NCI-H1092 (cell line): ENCODE data around the gene ZNF473.

Experiments used
- DNase-seq: peaks from one replicate; lab custom pipeline; 2025; lab: John Stamatoyannopoulos, UW

The ZNF473 gene

DNA sequence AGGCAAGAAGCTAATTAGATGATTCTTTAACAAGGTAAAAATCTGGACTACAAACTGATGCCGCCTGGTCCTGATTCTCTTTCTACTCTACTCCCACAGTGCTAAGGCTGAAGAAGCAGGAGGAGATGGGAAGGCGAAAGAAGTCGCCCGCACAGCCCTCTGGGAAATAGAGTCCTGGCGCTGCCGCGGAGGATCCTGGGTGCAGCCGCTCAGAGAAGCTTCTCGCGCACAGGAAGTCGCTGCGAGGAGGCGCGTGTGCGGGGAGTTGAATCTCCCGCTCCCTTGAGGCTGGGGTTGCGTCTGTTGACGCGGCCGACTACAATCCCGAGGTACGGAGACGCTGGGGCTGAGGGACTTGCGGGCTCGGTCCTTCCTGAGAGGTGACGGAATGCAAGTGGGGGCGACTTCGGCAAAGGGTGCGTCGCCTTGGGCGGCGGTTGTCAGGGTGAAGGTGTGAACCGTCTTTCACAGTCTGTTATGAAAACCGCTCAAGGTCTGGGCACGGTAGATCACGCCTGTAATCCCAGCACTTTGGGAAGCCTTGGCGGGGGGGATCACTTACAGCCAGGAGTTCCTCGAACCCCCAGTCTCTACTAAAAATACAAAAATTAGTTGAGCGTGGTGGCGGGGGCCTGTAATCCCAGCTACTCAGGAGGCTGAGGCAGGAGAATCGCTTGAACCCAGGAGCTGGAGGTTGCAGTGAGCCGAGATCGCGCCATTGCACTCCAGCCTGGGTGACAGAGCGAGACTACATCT is at the start of gene ZNF473:
ZNF473 (plus strand) TSS at position 212 of the 756 bp plus-strand sequence. CDS start 5,078 bp downstream, outside the sequence.
- DNase-seq, result peak; percentile 94

DNA sequence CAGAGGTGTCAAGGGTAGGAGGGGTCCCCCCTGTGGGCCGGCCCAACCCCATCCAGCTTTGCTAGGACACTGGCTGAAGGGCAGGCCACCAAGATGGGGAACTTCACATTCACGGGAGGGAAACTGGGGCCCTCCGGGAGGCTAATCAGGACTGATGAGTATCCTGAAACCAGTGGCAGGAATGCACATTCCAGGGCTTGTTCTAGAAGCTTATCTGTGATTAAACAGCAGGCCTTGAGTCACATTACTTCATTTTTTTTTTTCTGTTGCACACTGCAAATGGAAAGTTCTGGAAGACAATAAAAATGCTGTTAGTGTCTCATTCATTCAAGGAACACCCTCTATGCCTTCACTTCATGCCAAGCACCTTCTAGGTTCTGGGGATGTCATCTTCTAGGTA is 49.3 kb upstream of the ZNF473 start:
- no peak for DNase-seq

DNA sequence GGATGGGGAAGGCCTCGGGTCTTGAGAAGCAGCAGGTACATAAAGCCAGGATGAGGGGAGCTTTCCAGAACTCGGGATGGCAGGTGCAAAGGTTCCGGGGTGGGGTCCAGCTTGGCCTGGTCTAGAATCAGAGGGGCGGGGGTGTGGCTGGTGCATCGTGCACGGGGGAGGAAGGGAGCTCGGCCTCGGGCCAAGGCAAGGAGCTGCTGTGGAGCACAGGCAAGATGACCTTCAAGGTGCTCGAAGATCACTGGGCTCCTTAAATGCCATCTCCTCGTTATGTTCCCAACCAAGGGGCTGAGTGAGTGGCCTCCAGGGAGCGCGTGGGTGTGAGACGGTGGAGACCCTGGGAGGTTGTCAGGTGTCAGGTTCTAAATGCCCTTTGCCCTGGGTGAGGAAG is 48.7 kb upstream of the ZNF473 start:
- DNase-seq, result no peak

GRCh38 chr19:49977881-49978280 is 47.9 kb upstream of the ZNF473 start:
- DNase-seq, result no peak

DNA sequence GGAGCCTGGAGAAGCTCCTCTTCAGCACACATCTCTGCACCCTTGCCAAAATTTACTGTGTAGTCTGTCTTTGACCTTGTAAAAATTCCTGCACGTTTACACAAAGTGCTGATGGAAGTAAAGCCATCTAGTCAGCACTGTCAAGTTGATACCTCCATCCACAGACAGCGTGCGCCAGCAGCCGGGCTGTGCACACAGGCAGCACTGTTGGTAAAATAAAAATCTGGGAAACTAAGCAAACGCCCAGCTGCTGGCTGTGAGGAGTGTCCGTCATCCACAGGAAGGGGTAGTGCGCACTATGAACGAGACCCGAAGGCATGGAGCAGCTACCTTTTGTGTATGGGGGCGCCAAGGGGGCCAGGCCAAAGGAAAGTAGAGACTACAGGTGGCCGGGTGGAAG is 47.5 kb upstream of the ZNF473 start:
- no peak for DNase-seq

DNA sequence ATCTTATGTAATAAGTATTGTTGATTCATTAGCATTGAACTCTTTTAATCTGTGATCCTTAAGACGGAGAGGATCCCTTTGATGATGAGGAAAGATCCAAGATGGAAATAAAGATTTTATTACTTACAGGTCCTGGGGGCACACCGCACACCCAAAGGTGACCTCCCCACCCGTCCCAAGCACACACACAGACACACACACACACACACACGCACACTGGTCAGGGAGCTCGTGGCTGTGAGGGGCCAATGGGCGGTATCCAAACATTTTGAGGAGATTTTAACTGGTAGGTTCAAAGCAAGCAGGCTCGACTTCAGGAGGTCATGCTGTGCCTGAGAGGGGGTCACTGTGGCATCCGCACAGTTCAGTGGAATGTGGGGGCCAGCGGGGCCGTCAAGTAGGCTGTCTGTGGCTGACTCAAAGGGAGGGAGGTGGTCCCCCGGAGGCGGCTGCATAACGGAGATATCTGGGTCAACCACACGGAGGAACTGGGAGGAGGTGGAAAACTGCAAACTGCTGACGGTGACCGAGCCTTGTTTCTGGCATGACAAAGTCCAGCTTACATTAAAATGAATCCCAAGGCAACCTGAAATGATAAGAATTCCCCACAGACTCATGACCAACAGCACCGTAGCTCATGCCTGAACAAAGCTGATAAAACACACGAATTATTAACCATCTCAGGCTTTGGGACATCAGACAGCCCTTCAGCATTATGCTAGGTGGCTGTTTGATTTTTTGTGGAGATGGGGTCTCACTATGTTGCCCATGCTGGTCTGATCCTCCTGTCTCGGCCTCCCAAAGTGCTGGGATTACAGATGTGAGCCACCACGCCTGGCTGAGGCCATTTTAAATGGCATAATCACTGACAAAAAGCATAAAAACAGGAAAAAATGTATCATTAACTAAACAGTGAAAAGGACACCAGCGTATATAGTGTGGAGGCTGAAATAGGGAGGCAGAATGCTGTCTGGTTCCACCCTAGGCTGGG is 43.9 kb upstream of the ZNF473 start:
- DNase-seq, result no peak

DNA sequence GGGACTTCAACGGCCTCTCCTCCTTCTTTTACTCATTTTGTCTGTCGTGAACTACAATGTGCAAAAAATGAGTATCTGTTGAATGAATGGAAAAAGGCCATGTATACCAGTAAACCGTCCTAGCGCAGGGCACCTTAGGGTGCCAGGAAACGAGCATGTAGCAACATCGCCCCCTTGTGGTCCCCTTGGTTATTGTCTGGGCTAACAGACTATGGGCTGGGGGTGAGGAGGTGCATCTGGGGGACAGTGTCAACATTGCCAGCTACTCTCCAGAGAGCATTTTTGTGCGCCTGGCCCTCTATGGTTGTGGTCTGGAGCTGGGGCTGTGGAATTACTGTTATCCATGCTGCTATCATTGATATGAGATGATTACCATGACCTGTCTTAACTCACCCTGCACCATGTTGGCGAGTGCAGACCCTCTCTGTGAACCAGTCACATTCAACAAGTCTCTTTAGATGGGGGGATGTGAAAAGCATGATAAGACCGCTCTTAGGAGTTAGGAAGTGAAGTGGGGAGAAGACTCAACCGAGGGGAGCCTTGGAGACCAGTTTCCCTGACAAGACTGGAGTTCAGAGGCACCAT is 42.1 kb upstream of the ZNF473 start:
- peak; percentile 15 for DNase-seq

DNA sequence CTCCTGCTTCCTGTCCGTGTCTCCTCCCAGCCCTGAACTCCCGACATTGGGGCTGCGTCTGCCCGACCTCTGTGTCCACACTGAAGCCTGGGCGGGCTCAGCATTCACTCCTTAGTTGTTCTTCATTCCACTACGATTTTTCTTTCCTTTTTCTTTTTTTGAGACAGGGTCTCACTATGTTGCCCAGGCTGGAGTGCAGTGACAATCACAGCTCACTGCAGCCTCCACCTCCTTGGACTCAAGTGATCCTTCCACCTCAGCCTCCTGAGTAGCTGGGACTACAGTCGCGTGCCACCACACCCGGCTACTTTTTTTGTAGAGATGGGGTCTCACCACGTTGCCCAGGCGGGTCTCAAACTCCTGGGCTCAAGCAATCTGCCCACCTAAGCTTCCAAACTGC is 41.3 kb upstream of the ZNF473 start:
- no peak for DNase-seq

DNA sequence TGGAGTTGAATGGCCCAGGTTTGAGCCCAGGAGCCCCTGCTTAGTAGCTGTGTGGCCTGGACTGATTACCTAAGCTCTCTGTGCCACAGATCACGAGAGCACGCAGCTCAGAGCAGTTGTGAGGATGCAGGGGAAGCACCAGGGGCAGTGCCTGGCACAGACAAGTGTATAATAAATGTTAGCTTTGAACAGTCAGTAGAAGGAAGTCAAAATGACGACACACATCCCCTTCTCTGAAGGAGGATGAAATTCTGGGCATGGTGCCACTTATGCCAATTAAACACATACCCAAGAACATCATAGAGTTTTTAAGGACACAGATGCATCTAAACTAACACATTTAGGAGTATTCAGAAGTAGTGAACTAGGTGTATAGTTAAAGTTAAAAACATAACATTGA is 39.9 kb upstream of the ZNF473 start:
- no peak for DNase-seq

- no peak for DNase-seq
Measured at GRCh38 chr19:49986354-49986753, 39.5 kb upstream of the ZNF473 start.

GRCh38 chr19:49987159-49987698 is 38.6 kb upstream of the ZNF473 start:
- no peak for DNase-seq

DNA sequence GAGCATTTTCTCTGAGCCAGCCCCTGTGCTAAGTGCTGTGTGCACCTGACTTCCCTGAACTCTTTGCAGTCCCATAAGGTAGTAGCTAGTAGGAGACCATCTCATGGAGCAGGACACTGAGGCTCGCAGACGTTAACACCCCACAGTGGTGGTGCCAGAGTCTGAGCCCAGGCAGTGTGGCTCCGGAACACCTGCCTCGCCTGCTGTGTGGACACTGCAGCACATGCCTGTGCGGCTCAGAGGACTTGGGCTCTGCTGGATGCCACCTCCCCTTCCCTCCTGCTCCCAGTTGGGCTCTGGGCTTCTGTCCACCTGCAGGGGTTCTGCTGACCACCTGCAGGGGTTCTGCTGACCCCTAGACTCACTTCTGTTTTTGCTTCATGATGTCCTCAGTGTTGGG is 37.8 kb upstream of the ZNF473 start:
- no peak for DNase-seq

- no peak for DNase-seq
Measured at GRCh38 chr19:49988433-49988832, 37.4 kb upstream of the ZNF473 start.

DNA sequence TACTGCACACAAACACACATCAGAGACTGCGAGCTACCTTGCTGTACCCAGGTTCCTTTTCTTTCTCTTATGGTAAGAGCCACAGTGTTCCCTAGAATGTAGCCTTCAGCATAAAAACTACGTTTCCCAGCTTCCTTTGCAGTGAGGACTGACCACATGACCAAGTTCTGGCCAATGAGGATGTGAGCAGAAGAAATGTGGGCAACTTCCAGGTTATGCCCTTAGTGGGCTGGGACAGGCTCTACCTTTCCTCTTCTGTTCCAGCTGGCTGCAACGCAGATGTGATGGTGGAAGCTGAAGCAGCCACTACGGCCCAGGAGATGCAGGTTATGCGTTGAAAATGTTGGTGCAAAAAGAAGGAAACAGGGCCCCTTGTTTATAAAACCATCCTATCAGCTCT is 28.1 kb upstream of the ZNF473 start:
- DNase-seq, result no peak

- no peak for DNase-seq
Measured at GRCh38 chr19:49999371-50000010, 26.3 kb upstream of the ZNF473 start.

- no peak for DNase-seq
Measured at GRCh38 chr19:50000038-50000840, 25.6 kb upstream of the ZNF473 start.

- DNase-seq, result no peak
Measured at GRCh38 chr19:50000841-50001557, 24.8 kb upstream of the ZNF473 start.

GRCh38 chr19:50001775-50002174 is 24.0 kb upstream of the ZNF473 start:
- DNase-seq, result no peak

GRCh38 chr19:50002386-50002960 is 23.3 kb upstream of the ZNF473 start:
- DNase-seq, result no peak

GRCh38 chr19:50003254-50003788 is 22.5 kb upstream of the ZNF473 start:
- DNase-seq, result no peak
